HG02973 (cell line): Measurements from ENCODE around the gene TPGS1.

Source experiments
- ATAC-seq: cut with Tn5 transposase; IDR thresholded peaks from one replicate; pipeline ENCODE4 v1.9.1; 2021; ENCODE audit warnings: moderate library complexity; ENCODE audit not compliant: unreplicated experiment

The TPGS1 gene

GRCh38 chr19:513368-514165, 6.3 kb downstream of the TPGS1 start:
- ATAC-seq = no peak

- no peak for ATAC-seq
These were observed 6.9 kb downstream of the TPGS1 start for GRCh38 chr19:514166-514663.

- no peak for ATAC-seq
These were observed 10.7 kb downstream of the TPGS1 start for GRCh38 chr19:517721-518597.

- ATAC-seq = no peak
These were observed 11.4 kb downstream of the TPGS1 start for GRCh38 chr19:518598-519231.

GRCh38 chr19:519449-519865, 12.2 kb downstream of the TPGS1 start:
- ATAC-seq = no peak

- no peak for ATAC-seq
These were observed 15.4 kb downstream of the TPGS1 start for GRCh38 chr19:522726-523125.

GRCh38 chr19:524062-524674, 16.9 kb downstream of the TPGS1 start:
- ATAC-seq = no peak

- no peak for ATAC-seq
These were observed 17.7 kb downstream of the TPGS1 start for GRCh38 chr19:525029-525428.

- ATAC-seq = no peak
These were observed 18.6 kb downstream of the TPGS1 start for GRCh38 chr19:525857-526419.

- ATAC-seq = no peak
These were observed 23.1 kb downstream of the TPGS1 start for GRCh38 chr19:530134-531008.

- peak; percentile 52 for ATAC-seq
These were observed 23.9 kb downstream of the TPGS1 start for GRCh38 chr19:531009-531752.

GRCh38 chr19:531753-532560, 24.7 kb downstream of the TPGS1 start, which contains the start of gene CDC34:
CDC34 (plus strand) TSS chr19:531760; CDS start chr19:531932, 172 bp downstream.
- ATAC-seq = peak; percentile 4

GRCh38 chr19:532561-533363, 25.5 kb downstream of the TPGS1 start:
- no peak for ATAC-seq

- no peak for ATAC-seq
These were observed 26.2 kb downstream of the TPGS1 start for GRCh38 chr19:533364-534058.

GRCh38 chr19:534088-534487, 26.8 kb downstream of the TPGS1 start:
- ATAC-seq = no peak

- ATAC-seq = no peak
These were observed 27.9 kb downstream of the TPGS1 start for GRCh38 chr19:535017-535835.
